Measurements from ENCODE around the gene PLCB4.

PLCB4 gene

GRCh38 chr20:9062066-9062465, 6.8 kb upstream of the PLCB4 start:
- H3K27ac ChIP-seq (ENCODE audit: low read depth, low read length), result no peak overlapping the region
- H3K27me3 ChIP-seq (ENCODE audit: control insufficient read depth in 1 of 2, insufficient read depth in 2 of 2, low read length in 2 of 2), result no peaks in the 10 kb centered on the region
- H3K36me3 ChIP-seq (ENCODE audit: insufficient read depth, low read length), result no peaks in the 10 kb centered on the region
- no peaks in the 10 kb centered on the region for H3K9me3 ChIP-seq (ENCODE audit: low read length)
- H3K4me3 ChIP-seq (ENCODE audit: low read depth in 1 of 2, low read length in 2 of 2), result no peak overlapping the region
- H3K4me1 ChIP-seq (ENCODE audit: insufficient read depth, low read length), result no peaks in the 10 kb centered on the region
- no peak overlapping the region for H3K9ac ChIP-seq (ENCODE audit: low read length)

DNA sequence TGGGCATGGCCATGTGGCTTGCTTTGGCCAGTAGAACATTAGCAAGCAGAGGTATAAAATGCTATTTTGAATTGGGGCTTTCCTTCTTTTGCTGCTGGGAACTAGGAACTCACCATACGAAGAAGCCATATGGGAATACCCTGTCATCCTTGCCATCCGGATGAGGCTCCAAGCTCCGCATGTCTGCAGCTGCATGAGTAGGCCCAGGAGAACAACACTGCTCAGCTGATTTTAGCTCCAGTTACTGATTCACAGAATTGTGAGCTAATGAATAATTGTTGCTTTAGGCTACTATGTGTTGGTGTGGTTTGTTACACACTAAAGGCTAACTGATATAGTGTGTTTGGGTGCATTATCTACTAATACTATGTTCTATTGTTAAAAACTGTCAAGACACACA, 2.7 kb upstream of the PLCB4 start:
- H3K4me1 ChIP-seq (ENCODE audit: insufficient read depth, low read length), result peaks cover 4% of the 10 kb centered on the region
- no peak overlapping the region for H3K9ac ChIP-seq (ENCODE audit: low read length)
- H3K27ac ChIP-seq (ENCODE audit: low read depth, low read length), result no peak overlapping the region
- H3K4me3 ChIP-seq (ENCODE audit: low read depth in 1 of 2, low read length in 2 of 2), result no peak overlapping the region
- H3K27me3 ChIP-seq (ENCODE audit: control insufficient read depth in 1 of 2, insufficient read depth in 2 of 2, low read length in 2 of 2), result no peaks in the 10 kb centered on the region
- H3K36me3 ChIP-seq (ENCODE audit: insufficient read depth, low read length), result no peaks in the 10 kb centered on the region
- H3K9me3 ChIP-seq (ENCODE audit: low read length), result no peaks in the 10 kb centered on the region

- peak overlapping the region; percentile 27 for H3K27ac ChIP-seq (ENCODE audit: low read depth, low read length)
- H3K9me3 ChIP-seq (ENCODE audit: low read length), result no peaks in the 10 kb centered on the region
- peak overlapping the region; percentile 66 to 68 for H3K4me3 ChIP-seq (ENCODE audit: low read depth in 1 of 2, low read length in 2 of 2)
- H3K4me1 ChIP-seq (ENCODE audit: insufficient read depth, low read length), result peaks cover 4% of the 10 kb centered on the region
- no peaks in the 10 kb centered on the region for H3K27me3 ChIP-seq (ENCODE audit: control insufficient read depth in 1 of 2, insufficient read depth in 2 of 2, low read length in 2 of 2)
- peak overlapping the region; percentile 38 for H3K9ac ChIP-seq (ENCODE audit: low read length)
- H3K36me3 ChIP-seq (ENCODE audit: insufficient read depth, low read length), result no peaks in the 10 kb centered on the region
These were observed 570 bp upstream of the PLCB4 start for GRCh38 chr20:9068233-9068801.

DNA sequence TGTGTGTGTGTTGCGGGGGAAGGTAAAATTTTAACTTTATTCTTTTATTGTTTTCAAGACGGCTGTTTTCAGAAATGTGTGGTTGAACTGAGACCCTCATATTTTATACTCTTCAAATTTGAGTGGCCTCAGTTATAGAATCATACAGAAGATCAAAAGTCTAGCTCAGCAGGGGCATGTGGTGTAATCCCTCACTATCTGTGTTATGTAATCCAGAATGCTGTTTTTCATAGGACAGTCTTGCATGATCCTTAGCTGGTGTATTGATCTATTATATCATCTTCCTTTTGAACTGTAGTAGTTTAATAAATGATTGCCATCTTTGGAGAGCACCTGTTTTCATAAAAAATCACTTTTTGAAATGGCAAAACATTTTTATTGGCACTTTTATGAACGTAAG, 1.4 kb downstream of the PLCB4 start:
- Histone ChIP-seq H3K4me1 (ENCODE audit: insufficient read depth, low read length) (peaks cover 4% of the 10 kb centered on the region), H3K9me3 (ENCODE audit: low read length) (no peaks in the 10 kb centered on the region), H3K27me3 (ENCODE audit: control insufficient read depth in 1 of 2, insufficient read depth in 2 of 2, low read length in 2 of 2) (no peaks in the 10 kb centered on the region), H3K36me3 (ENCODE audit: insufficient read depth, low read length) (no peaks in the 10 kb centered on the region), H3K9ac (ENCODE audit: low read length) (no peak overlapping the region), H3K27ac (ENCODE audit: low read depth, low read length) (no peak overlapping the region), H3K4me3 (ENCODE audit: low read depth in 1 of 2, low read length in 2 of 2) (no peak overlapping the region)

- Histone ChIP-seq H3K27me3 (ENCODE audit: control insufficient read depth in 1 of 2, insufficient read depth in 2 of 2, low read length in 2 of 2) (no peaks in the 10 kb centered on the region), H3K4me3 (ENCODE audit: low read depth in 1 of 2, low read length in 2 of 2) (no peak overlapping the region), H3K9ac (ENCODE audit: low read length) (no peak overlapping the region), H3K36me3 (ENCODE audit: insufficient read depth, low read length) (no peaks in the 10 kb centered on the region), H3K9me3 (ENCODE audit: low read length) (no peaks in the 10 kb centered on the region), H3K4me1 (ENCODE audit: insufficient read depth, low read length) (peaks cover 4% of the 10 kb centered on the region), H3K27ac (ENCODE audit: low read depth, low read length) (no peak overlapping the region)
These were observed 3.3 kb downstream of the PLCB4 start for GRCh38 chr20:9071976-9072726.

DNA sequence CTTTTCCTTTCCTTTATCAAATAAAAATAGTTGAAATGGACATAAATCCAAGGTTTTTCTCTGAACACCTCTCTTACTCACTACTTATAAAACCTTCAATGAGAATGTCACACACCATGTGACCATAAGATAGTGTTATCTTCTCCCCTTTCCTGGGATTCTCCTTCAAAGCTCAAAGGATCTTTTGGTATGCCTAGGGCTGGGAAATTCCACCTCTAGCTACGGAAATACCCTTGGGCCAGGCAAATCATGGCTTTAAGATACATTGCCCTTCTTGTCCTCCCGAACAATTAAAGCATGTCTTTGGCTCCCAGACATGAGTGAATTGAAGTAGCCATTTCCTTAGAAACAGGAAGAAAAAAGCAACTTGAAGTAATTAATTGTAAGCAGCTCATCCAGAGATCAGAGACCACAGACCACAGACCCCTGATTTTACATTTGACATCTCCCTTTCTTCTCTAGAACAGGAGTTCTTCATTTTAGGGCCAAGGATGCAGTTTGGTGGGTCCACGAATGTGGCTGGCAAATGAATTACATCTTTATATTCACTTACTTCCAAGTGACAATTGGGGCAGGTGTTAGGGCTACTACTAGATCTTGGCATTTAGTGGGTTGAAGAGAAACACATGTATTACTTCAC, 4.1 kb downstream of the PLCB4 start:
- Histone ChIP-seq H3K4me1 (ENCODE audit: insufficient read depth, low read length) (peaks cover 2% of the 10 kb centered on the region), H3K9ac (ENCODE audit: low read length) (no peak overlapping the region), H3K4me3 (ENCODE audit: low read depth in 1 of 2, low read length in 2 of 2) (no peak overlapping the region), H3K9me3 (ENCODE audit: low read length) (no peaks in the 10 kb centered on the region), H3K27me3 (ENCODE audit: control insufficient read depth in 1 of 2, insufficient read depth in 2 of 2, low read length in 2 of 2) (no peaks in the 10 kb centered on the region), H3K36me3 (ENCODE audit: insufficient read depth, low read length) (no peaks in the 10 kb centered on the region), H3K27ac (ENCODE audit: low read depth, low read length) (no peak overlapping the region)

- H3K27ac ChIP-seq (ENCODE audit: low read depth, low read length), result no peak overlapping the region
- no peak overlapping the region for H3K4me3 ChIP-seq (ENCODE audit: low read depth in 1 of 2, low read length in 2 of 2)
- no peak overlapping the region for H3K9ac ChIP-seq (ENCODE audit: low read length)
- H3K27me3 ChIP-seq (ENCODE audit: control insufficient read depth in 1 of 2, insufficient read depth in 2 of 2, low read length in 2 of 2), result no peaks in the 10 kb centered on the region
- no peaks in the 10 kb centered on the region for H3K36me3 ChIP-seq (ENCODE audit: insufficient read depth, low read length)
- H3K9me3 ChIP-seq (ENCODE audit: low read length), result no peaks in the 10 kb centered on the region
- no peaks in the 10 kb centered on the region for H3K4me1 ChIP-seq (ENCODE audit: insufficient read depth, low read length)
These were observed 6.6 kb downstream of the PLCB4 start for GRCh38 chr20:9075264-9076095.

DNA sequence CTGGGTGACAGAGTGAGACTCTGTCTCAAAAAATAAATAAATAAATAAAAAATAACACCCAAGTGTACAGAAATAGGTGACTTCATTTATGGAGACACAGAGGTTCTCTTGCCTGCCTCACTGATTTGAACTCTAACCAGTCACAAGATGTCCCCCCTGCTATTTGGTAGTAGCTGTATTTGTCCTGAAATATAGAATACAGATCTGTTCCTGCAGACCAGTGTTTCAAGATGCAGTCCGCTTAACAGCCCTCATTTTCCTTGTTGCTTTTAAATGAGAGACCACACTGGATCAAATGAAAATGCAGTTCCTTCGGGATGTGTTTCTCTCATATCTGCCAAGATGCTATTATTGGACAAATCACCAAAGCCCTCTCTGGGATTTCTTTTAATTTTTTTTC, 7.6 kb downstream of the PLCB4 start:
- Histone ChIP-seq H3K4me3 (ENCODE audit: low read depth in 1 of 2, low read length in 2 of 2) (no peak overlapping the region), H3K36me3 (ENCODE audit: insufficient read depth, low read length) (no peaks in the 10 kb centered on the region), H3K27ac (ENCODE audit: low read depth, low read length) (no peak overlapping the region), H3K27me3 (ENCODE audit: control insufficient read depth in 1 of 2, insufficient read depth in 2 of 2, low read length in 2 of 2) (no peaks in the 10 kb centered on the region), H3K9ac (ENCODE audit: low read length) (no peak overlapping the region), H3K4me1 (ENCODE audit: insufficient read depth, low read length) (no peaks in the 10 kb centered on the region), H3K9me3 (ENCODE audit: low read length) (no peaks in the 10 kb centered on the region)

DNA sequence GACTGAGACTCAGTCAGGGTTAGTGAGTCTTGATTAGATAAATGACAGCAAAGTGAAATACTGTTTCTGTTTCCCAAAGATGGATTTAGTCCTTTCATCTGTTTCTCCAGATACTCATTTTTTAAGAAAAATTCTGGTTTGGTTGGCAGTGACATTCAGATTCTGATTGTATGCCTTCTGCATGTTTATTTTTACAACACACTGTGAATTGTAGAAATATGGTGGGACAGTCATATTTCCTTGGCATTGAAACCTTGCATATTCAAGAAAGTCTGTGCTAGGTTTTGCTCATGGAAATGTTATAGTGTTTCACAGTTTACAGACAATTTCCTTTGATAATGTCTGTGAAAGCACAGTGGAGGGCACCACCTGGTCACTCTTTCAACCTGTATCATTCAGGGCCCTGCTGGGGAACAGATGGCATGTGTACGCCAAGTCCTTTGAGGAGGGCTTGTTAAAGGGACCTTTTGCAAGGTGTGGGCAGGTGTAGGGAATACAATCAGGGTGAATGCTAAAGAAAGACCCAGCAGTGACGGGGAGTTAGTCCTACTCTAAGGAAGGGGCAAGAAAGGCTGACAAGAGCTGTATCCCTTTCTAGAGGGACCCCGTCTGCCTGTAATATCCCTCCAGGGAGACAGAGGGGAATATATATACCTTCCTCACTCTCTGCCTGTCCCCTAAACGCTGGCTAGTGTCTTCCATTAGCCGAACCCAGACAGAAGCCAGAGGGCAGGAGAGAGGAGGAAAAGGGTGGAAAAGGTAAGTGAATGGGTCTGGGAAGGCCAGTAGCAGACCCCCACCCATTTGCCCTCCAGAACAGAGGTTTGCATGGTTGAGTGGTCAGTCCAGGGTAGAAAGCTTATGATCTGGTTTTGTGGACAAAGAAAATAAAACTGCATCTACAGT, 10.2 kb downstream of the PLCB4 start:
- Histone ChIP-seq H3K27ac (ENCODE audit: low read depth, low read length) (no peak overlapping the region), H3K9me3 (ENCODE audit: low read length) (no peaks in the 10 kb centered on the region), H3K27me3 (ENCODE audit: control insufficient read depth in 1 of 2, insufficient read depth in 2 of 2, low read length in 2 of 2) (no peaks in the 10 kb centered on the region), H3K4me3 (ENCODE audit: low read depth in 1 of 2, low read length in 2 of 2) (no peak overlapping the region), H3K36me3 (ENCODE audit: insufficient read depth, low read length) (no peaks in the 10 kb centered on the region), H3K9ac (ENCODE audit: low read length) (no peak overlapping the region), H3K4me1 (ENCODE audit: insufficient read depth, low read length) (peaks cover 16% of the 10 kb centered on the region)

- Histone ChIP-seq H3K9ac (ENCODE audit: low read length) (no peak overlapping the region), H3K4me3 (ENCODE audit: low read depth in 1 of 2, low read length in 2 of 2) (no peak overlapping the region), H3K9me3 (ENCODE audit: low read length) (no peaks in the 10 kb centered on the region), H3K27ac (ENCODE audit: low read depth, low read length) (no peak overlapping the region), H3K27me3 (ENCODE audit: control insufficient read depth in 1 of 2, insufficient read depth in 2 of 2, low read length in 2 of 2) (no peaks in the 10 kb centered on the region), H3K4me1 (ENCODE audit: insufficient read depth, low read length) (peaks cover 17% of the 10 kb centered on the region), H3K36me3 (ENCODE audit: insufficient read depth, low read length) (no peaks in the 10 kb centered on the region)
These were observed 12.6 kb downstream of the PLCB4 start for GRCh38 chr20:9081423-9081966.
